Stimulated activated naive CD8-positive, alpha-beta T cell treated with anti-CD3 and anti-CD28 coated beads, Interleukin-15, Interleukin-2, amounts not matched to agents 100 ng/mL and 50 ng/mL, for 24 hours (primary cell): ENCODE results near the gene PFN2.
"Not testable (repeated sequence)": the region's sequence is repeated elsewhere in the genome, so short reads cannot be mapped to it uniquely, and the experiment has no call there.

Experiments used
- H3K27ac Mint-ChIP-seq: one replicate; pipeline ENCODE4 v1.8.0; 2021; ENCODE audit warnings: mild to moderate bottlenecking, mixed read lengths
- H3K27me3 Mint-ChIP-seq: one replicate; pipeline ENCODE4 v1.8.0; 2021; ENCODE audit warnings: mixed read lengths
- H3K36me3 Mint-ChIP-seq: one replicate; pipeline ENCODE4 v1.8.0; 2021; ENCODE audit warnings: low read depth, mixed read lengths
- H3K4me1 Mint-ChIP-seq: one replicate; pipeline ENCODE4 v1.8.0; 2021; ENCODE audit warnings: low read depth, mixed read lengths
- H3K4me3 Mint-ChIP-seq: one replicate; pipeline ENCODE4 v1.8.0; 2021; ENCODE audit warnings: mild to moderate bottlenecking, mixed read lengths
- H3K9me3 Mint-ChIP-seq: one replicate; pipeline ENCODE4 v1.8.0; 2021; ENCODE audit warnings: mixed read lengths

PFN2 gene

GRCh38 chr3:149954812-149955211 is 15.9 kb downstream of the PFN2 start:
- Mint-ChIP-seq H3K4me3 (no peak overlapping the region), H3K27me3 (no peaks in the 10 kb centered on the region), H3K4me1 (peaks cover 29% of the 10 kb centered on the region), H3K27ac (no peak overlapping the region), H3K36me3 (peaks cover 20% of the 10 kb centered on the region), H3K9me3 (no peaks in the 10 kb centered on the region)

- Mint-ChIP-seq H3K4me3 (no peak overlapping the region), H3K27ac (no peak overlapping the region), H3K9me3 (no peaks in the 10 kb centered on the region), H3K4me1 (peaks cover 28% of the 10 kb centered on the region), H3K36me3 (peaks cover 34% of the 10 kb centered on the region), H3K27me3 (no peaks in the 10 kb centered on the region)
Observed at GRCh38 chr3:149949181-149949580, 21.5 kb downstream of the PFN2 start.

- H3K27ac Mint-ChIP-seq = no peak overlapping the region
- peaks cover 48% of the 10 kb centered on the region for H3K36me3 Mint-ChIP-seq
- H3K4me3 Mint-ChIP-seq = no peak overlapping the region
- peaks cover 19% of the 10 kb centered on the region for H3K4me1 Mint-ChIP-seq
- no peaks in the 10 kb centered on the region for H3K27me3 Mint-ChIP-seq
- peaks cover 4% of the 10 kb centered on the region for H3K9me3 Mint-ChIP-seq
Observed at GRCh38 chr3:149947231-149947630, 23.5 kb downstream of the PFN2 start.

- not testable (repeated sequence) for H3K9me3 Mint-ChIP-seq, H3K27ac Mint-ChIP-seq, H3K27me3 Mint-ChIP-seq, H3K4me3 Mint-ChIP-seq
- Mint-ChIP-seq H3K36me3 (peaks cover 57% of the 10 kb centered on the region), H3K4me1 (peaks cover 11% of the 10 kb centered on the region)
Observed at GRCh38 chr3:149943966-149944365, 26.7 kb downstream of the PFN2 start.

- Mint-ChIP-seq H3K4me3 (no peak overlapping the region), H3K27me3 (no peaks in the 10 kb centered on the region), H3K4me1 (peaks cover 8% of the 10 kb centered on the region), H3K9me3 (peaks cover 4% of the 10 kb centered on the region), H3K27ac (no peak overlapping the region), H3K36me3 (peaks cover 53% of the 10 kb centered on the region)
Observed at GRCh38 chr3:149942409-149942808, 28.3 kb downstream of the PFN2 start.

GRCh38 chr3:149941946-149942345 is 28.7 kb downstream of the PFN2 start:
- no peaks in the 10 kb centered on the region for H3K27me3 Mint-ChIP-seq
- no peak overlapping the region for H3K27ac Mint-ChIP-seq
- peaks cover 50% of the 10 kb centered on the region for H3K36me3 Mint-ChIP-seq
- peaks cover 6% of the 10 kb centered on the region for H3K4me1 Mint-ChIP-seq
- no peak overlapping the region for H3K4me3 Mint-ChIP-seq
- peaks cover 4% of the 10 kb centered on the region for H3K9me3 Mint-ChIP-seq

GRCh38 chr3:149941186-149941585 is 29.5 kb downstream of the PFN2 start:
- peaks cover 50% of the 10 kb centered on the region for H3K36me3 Mint-ChIP-seq
- no peaks in the 10 kb centered on the region for H3K27me3 Mint-ChIP-seq
- H3K4me1 Mint-ChIP-seq = no peaks in the 10 kb centered on the region
- H3K27ac Mint-ChIP-seq = no peak overlapping the region
- peaks cover 4% of the 10 kb centered on the region for H3K9me3 Mint-ChIP-seq
- no peak overlapping the region for H3K4me3 Mint-ChIP-seq

- H3K9me3 Mint-ChIP-seq, H3K27me3 Mint-ChIP-seq, H3K4me3 Mint-ChIP-seq, H3K27ac Mint-ChIP-seq: not testable (repeated sequence)
- H3K4me1 Mint-ChIP-seq = peaks cover 15% of the 10 kb centered on the region
- H3K36me3 Mint-ChIP-seq = peaks cover 56% of the 10 kb centered on the region
Observed at GRCh38 chr3:149938392-149939055, 32.2 kb downstream of the PFN2 start.

GRCh38 chr3:149936812-149937230 is 33.9 kb downstream of the PFN2 start:
- Mint-ChIP-seq H3K36me3 (peaks cover 53% of the 10 kb centered on the region), H3K4me3 (no peak overlapping the region), H3K27ac (no peak overlapping the region)

GRCh38 chr3:149934524-149934923 is 36.2 kb downstream of the PFN2 start:
- no peaks in the 10 kb centered on the region for H3K27me3 Mint-ChIP-seq
- no peak overlapping the region for H3K4me3 Mint-ChIP-seq
- no peak overlapping the region for H3K27ac Mint-ChIP-seq
- H3K9me3 Mint-ChIP-seq = no peaks in the 10 kb centered on the region
- peaks cover 60% of the 10 kb centered on the region for H3K36me3 Mint-ChIP-seq
- H3K4me1 Mint-ChIP-seq = peaks cover 16% of the 10 kb centered on the region

More at GRCh38 chr3:149936812-149937230, 33.9 kb downstream of the PFN2 start:
- Mint-ChIP-seq H3K4me1 (peaks cover 16% of the 10 kb centered on the region), H3K27me3 (no peaks in the 10 kb centered on the region), H3K9me3 (no peaks in the 10 kb centered on the region)

GRCh38 chr3:149933858-149934257 is 36.8 kb downstream of the PFN2 start:
- Mint-ChIP-seq H3K4me1 (peaks cover 16% of the 10 kb centered on the region), H3K9me3 (no peaks in the 10 kb centered on the region), H3K27ac (no peak overlapping the region), H3K4me3 (no peak overlapping the region), H3K27me3 (no peaks in the 10 kb centered on the region), H3K36me3 (peaks cover 61% of the 10 kb centered on the region)

GRCh38 chr3:149933008-149933407 is 37.7 kb downstream of the PFN2 start:
- no peak overlapping the region for H3K4me3 Mint-ChIP-seq
- H3K36me3 Mint-ChIP-seq = peaks cover 67% of the 10 kb centered on the region
- H3K27me3 Mint-ChIP-seq = no peaks in the 10 kb centered on the region

GRCh38 chr3:149920119-149920518 is 50.6 kb downstream of the PFN2 start:
- no peaks in the 10 kb centered on the region for H3K27me3 Mint-ChIP-seq
- no peaks in the 10 kb centered on the region for H3K4me1 Mint-ChIP-seq
- no peak overlapping the region for H3K27ac Mint-ChIP-seq
- no peaks in the 10 kb centered on the region for H3K9me3 Mint-ChIP-seq
- H3K36me3 Mint-ChIP-seq = peaks cover 53% of the 10 kb centered on the region
- no peak overlapping the region for H3K4me3 Mint-ChIP-seq

More at GRCh38 chr3:149933008-149933407, 37.7 kb downstream of the PFN2 start:
- Mint-ChIP-seq H3K27ac (no peak overlapping the region), H3K9me3 (no peaks in the 10 kb centered on the region), H3K4me1 (peaks cover 16% of the 10 kb centered on the region)

GRCh38 chr3:149919509-149919908 is 51.2 kb downstream of the PFN2 start:
- H3K36me3 Mint-ChIP-seq = peaks cover 53% of the 10 kb centered on the region
- H3K4me1 Mint-ChIP-seq = no peaks in the 10 kb centered on the region
- H3K27ac Mint-ChIP-seq = no peak overlapping the region

GRCh38 chr3:149917124-149917667 is 53.5 kb downstream of the PFN2 start:
- Mint-ChIP-seq H3K27ac (no peak overlapping the region), H3K27me3 (no peaks in the 10 kb centered on the region), H3K4me1 (no peaks in the 10 kb centered on the region), H3K36me3 (peaks cover 59% of the 10 kb centered on the region), H3K9me3 (no peaks in the 10 kb centered on the region), H3K4me3 (no peak overlapping the region)

More at GRCh38 chr3:149919509-149919908, 51.2 kb downstream of the PFN2 start:
- H3K27me3 Mint-ChIP-seq = no peaks in the 10 kb centered on the region
- H3K4me3 Mint-ChIP-seq = no peak overlapping the region
- no peaks in the 10 kb centered on the region for H3K9me3 Mint-ChIP-seq
